HL-60 (cell line): ENCODE results near the gene CALHM2.

Experiments used
- DNase-seq, 2 experiments: peaks; one replicate each; pipeline ENCODE4 v3.0.0-alpha.2; 2010 to 2020; ENCODE audit warnings: low read depth in 1 of 2, low spot score in 1 of 2
- H3K27ac ChIP-seq: fragments of 250-450 bp; sonication (Bioruptor Pico); replicated peaks from 2 replicates; pipeline ENCODE4 v1.5.1; 2020; ENCODE audit warnings: mild to moderate bottlenecking, moderate library complexity
- H3K27me3 ChIP-seq: fragments of 250-450 bp; sonication (Bioruptor Pico); 2 replicates; pipeline ENCODE4 v1.5.1; 2021; ENCODE audit warnings: mild to moderate bottlenecking, moderate library complexity; ENCODE audit not compliant: insufficient read depth, poor library complexity, severe bottlenecking
- H3K4me3 ChIP-seq: replicated peaks from 2 replicates; pipeline ENCODE4 v1.5.1; 2011; ENCODE audit warnings: mild to moderate bottlenecking, control low read depth, low read length; ENCODE audit not compliant: insufficient read depth
- GABPA ChIP-seq: IDR thresholded peaks from 2 replicates; pipeline ENCODE4 v1.6.1; 2012; ENCODE audit warnings: low read depth
- POLR2AphosphoS5 ChIP-seq: IDR thresholded peaks from 2 replicates; pipeline ENCODE4 v1.6.1; 2012; ENCODE audit warnings: low read depth
- SPI1 ChIP-seq: IDR thresholded peaks from 2 replicates; pipeline ENCODE4 v1.6.1; 2012; ENCODE audit warnings: low read depth, mild to moderate bottlenecking, borderline replicate concordance
- TF ChIP-seq, protein P1 (sequence below): IDR thresholded peaks from one replicate; pipeline ENCODE4 v1.5.1; 2011; ENCODE audit warnings: low read length, control low read depth, inconsistent platforms; ENCODE audit not compliant: insufficient read depth
- TF ChIP-seq, protein P2 (sequence below): IDR thresholded peaks from 2 replicates; pipeline ENCODE4 v1.6.1; 2012; ENCODE audit warnings: low read depth; ENCODE audit not compliant: insufficient replicate concordance

The CALHM2 gene

DNA sequence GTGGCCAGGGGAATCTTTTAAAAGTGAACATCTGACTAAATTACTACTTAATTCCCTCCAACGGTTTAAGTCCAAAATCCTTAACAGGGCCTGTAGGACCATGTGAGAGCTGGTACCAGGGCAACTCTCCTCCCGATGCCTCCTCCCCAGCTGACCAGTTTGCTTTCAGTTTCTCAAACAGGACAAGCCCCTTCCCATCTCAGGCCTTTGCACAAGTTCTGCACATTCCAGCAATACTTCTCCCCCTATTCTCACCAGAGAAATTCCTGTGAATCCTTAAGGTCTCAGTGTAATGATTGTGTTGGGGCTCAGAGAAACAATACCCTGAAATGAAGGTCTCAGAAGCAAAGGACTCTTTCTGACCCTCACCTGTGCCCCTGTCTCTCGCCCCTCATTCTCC is 14.6 kb upstream of the CALHM2 start:
- Histone ChIP-seq H3K4me3 (no peak overlapping the region), H3K27me3 (no peaks in the 10 kb centered on the region), H3K27ac (no peak overlapping the region)
- TF ChIP-seq, protein P1, sequence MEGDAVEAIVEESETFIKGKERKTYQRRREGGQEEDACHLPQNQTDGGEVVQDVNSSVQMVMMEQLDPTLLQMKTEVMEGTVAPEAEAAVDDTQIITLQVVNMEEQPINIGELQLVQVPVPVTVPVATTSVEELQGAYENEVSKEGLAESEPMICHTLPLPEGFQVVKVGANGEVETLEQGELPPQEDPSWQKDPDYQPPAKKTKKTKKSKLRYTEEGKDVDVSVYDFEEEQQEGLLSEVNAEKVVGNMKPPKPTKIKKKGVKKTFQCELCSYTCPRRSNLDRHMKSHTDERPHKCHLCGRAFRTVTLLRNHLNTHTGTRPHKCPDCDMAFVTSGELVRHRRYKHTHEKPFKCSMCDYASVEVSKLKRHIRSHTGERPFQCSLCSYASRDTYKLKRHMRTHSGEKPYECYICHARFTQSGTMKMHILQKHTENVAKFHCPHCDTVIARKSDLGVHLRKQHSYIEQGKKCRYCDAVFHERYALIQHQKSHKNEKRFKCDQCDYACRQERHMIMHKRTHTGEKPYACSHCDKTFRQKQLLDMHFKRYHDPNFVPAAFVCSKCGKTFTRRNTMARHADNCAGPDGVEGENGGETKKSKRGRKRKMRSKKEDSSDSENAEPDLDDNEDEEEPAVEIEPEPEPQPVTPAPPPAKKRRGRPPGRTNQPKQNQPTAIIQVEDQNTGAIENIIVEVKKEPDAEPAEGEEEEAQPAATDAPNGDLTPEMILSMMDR: no peak
- TF ChIP-seq, protein P2, sequence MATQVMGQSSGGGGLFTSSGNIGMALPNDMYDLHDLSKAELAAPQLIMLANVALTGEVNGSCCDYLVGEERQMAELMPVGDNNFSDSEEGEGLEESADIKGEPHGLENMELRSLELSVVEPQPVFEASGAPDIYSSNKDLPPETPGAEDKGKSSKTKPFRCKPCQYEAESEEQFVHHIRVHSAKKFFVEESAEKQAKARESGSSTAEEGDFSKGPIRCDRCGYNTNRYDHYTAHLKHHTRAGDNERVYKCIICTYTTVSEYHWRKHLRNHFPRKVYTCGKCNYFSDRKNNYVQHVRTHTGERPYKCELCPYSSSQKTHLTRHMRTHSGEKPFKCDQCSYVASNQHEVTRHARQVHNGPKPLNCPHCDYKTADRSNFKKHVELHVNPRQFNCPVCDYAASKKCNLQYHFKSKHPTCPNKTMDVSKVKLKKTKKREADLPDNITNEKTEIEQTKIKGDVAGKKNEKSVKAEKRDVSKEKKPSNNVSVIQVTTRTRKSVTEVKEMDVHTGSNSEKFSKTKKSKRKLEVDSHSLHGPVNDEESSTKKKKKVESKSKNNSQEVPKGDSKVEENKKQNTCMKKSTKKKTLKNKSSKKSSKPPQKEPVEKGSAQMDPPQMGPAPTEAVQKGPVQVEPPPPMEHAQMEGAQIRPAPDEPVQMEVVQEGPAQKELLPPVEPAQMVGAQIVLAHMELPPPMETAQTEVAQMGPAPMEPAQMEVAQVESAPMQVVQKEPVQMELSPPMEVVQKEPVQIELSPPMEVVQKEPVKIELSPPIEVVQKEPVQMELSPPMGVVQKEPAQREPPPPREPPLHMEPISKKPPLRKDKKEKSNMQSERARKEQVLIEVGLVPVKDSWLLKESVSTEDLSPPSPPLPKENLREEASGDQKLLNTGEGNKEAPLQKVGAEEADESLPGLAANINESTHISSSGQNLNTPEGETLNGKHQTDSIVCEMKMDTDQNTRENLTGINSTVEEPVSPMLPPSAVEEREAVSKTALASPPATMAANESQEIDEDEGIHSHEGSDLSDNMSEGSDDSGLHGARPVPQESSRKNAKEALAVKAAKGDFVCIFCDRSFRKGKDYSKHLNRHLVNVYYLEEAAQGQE: no peak
- TF ChIP-seq GABPA (no peak), SPI1 (no peak), POLR2AphosphoS5 (no peak)
- no peak for DNase-seq

DNA sequence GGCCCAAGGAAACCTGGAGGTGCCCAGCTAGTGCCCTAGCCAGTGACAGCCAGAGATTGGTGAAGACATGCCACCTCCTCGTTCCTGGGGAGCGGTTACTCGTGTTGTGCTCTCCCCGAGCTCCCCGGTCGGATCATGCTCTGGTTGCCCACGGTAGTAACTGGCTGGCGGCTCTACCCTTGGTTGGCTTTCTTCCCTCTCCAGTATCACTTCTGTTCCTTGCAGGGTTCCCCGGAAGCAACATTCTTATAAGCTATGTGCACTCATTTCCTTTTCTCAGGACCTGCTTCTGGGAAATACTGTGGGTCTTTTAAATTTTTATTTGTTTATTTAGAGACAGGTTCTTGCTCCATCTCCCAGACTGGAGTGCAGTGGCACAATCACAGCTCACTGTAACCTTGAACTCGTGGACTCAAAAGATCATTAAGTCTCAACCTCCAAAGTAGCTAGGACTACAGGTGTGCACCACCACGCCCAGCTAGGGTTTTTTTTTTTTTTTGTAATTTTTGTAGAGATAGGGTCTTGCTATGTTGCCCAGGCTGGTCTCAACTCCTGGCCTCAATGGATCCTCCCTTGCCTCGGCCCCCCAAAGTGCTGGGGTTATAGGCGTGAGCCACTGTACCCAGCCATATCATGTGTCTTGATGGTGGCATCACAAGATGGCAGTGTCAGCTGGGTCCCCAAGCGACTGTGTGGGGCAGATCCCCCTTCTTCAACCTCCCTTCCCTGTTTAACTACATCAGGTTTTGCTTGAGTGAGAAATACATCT is 13.4 kb upstream of the CALHM2 start:
- H3K4me3 ChIP-seq: no peak overlapping the region
- H3K27ac ChIP-seq: no peak overlapping the region
- no peaks in the 10 kb centered on the region for H3K27me3 ChIP-seq
- DNase-seq: no peak
- TF ChIP-seq, protein P2: no peak
- no peak for TF ChIP-seq SPI1
- no peak for TF ChIP-seq POLR2AphosphoS5
- no peak for TF ChIP-seq GABPA
- TF ChIP-seq, protein P1: no peak

DNA sequence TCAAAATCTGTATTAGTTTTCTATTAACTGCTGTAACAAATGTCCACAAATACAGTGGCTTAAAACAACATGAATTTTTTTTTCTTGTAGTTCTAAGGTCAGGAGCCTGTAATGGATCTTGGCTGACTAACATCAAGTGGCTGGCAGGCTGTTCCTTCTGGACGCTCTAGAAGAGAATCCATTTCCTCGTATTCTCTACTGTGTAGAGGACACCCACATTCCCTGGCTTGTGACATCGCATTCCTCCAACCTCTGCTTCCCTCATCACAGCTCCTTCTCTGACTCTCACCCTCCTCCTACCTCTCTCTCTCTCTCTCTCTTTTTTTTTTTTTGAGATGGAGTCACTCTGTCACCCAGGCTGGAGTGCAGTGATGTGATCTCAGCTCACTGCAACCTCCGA is 11.3 kb upstream of the CALHM2 start:
- Histone ChIP-seq H3K4me3 (no peak overlapping the region), H3K27ac (no peak overlapping the region), H3K27me3 (no peaks in the 10 kb centered on the region)
- TF ChIP-seq POLR2AphosphoS5 (no peak), GABPA (no peak), SPI1 (no peak)
- TF ChIP-seq, protein P1: no peak
- TF ChIP-seq, protein P2: no peak
- no peak for DNase-seq
